IMR-90 (cell line): ENCODE measurements around the gene COMMD1. TPM values are rescaled to one million over a fixed set of nuclear protein-coding genes. Genes with fewer than 3 reads are reported as not detected.
A peak's percentile ranks its signal among the peaks of the same experiment; 100 is the strongest.

Source experiments
- ATAC-seq: fragments of 200-7000 bp; cut with Tn5 transposase; 2 replicates; pipeline ENCODE4 v1.9.1; 2020; ENCODE audit warnings: low read depth, mild to moderate bottlenecking, moderate library complexity
- BruUV-seq: library from RNA; stranded (reverse); fragments of 400-500 nt; replicated peaks from 2 replicates; lab custom pipeline; 2021; lab: Mats Ljungman, UMichigan
- CTCF ChIA-PET: fragments of 300-600 bp; formaldehyde crosslinking; extraction: SDS; loops from one replicate; lab custom pipeline; 2021; ENCODE audit warnings: antibody characterized with exemption; lab: Yijun Ruan, JAX
- POLR2A ChIA-PET: fragments of 300-600 bp; sonication (Branson Sonifier 250); formaldehyde crosslinking; loops from one replicate; lab custom pipeline; 2022; ENCODE audit warnings: antibody characterized with exemption; ENCODE audit not compliant: unreplicated experiment; lab: Charles Lee
- DNase-seq: peaks from one replicate; pipeline ENCODE4 v3.0.0; 2013
- H2AFZ ChIP-seq: replicated peaks from 2 replicates; pipeline ENCODE3; 2013; ENCODE audit warnings: low read length, mild to moderate bottlenecking; ENCODE audit not compliant: poor library complexity
- H2AK5ac ChIP-seq: 2 replicates; pipeline ENCODE4 v1.6.1; 2013; ENCODE audit warnings: low read depth, low read length, inconsistent platforms
- H2AK9ac ChIP-seq: replicated peaks from 2 replicates; pipeline ENCODE3; 2013; ENCODE audit warnings: mild to moderate bottlenecking, low read depth, low read length, moderate library complexity; ENCODE audit not compliant: poor library complexity
- H2BK120ac ChIP-seq: 2 replicates; pipeline ENCODE4 v1.6.1; 2013; ENCODE audit warnings: low read depth, low read length, inconsistent platforms
- H2BK15ac ChIP-seq: 3 replicates; pipeline ENCODE4 v1.6.1; 2013; ENCODE audit warnings: low read depth, low read length, inconsistent platforms
- H2BK20ac ChIP-seq: 2 replicates; pipeline ENCODE4 v1.6.1; 2013; ENCODE audit warnings: low read depth, mild to moderate bottlenecking, inconsistent platforms, low read length, moderate library complexity
- H2BK5ac ChIP-seq: 2 replicates; pipeline ENCODE4 v1.6.1; 2013; ENCODE audit warnings: mild to moderate bottlenecking, low read depth, low read length, inconsistent platforms; ENCODE audit not compliant: poor library complexity, severe bottlenecking
- H3K14ac ChIP-seq: replicated peaks from 2 replicates; pipeline ENCODE4 v1.6.1; 2013; ENCODE audit warnings: low read depth, low read length, inconsistent platforms
- H3K18ac ChIP-seq: 2 replicates; pipeline ENCODE4 v1.6.1; 2013; ENCODE audit warnings: low read depth, low read length, control low read depth
- H3K23ac ChIP-seq: 2 replicates; pipeline ENCODE4 v1.6.1; 2013; ENCODE audit warnings: low read depth, low read length, inconsistent platforms
- H3K27ac ChIP-seq: 2 replicates; pipeline ENCODE4 v1.5.1; 2013; ENCODE audit warnings: mild to moderate bottlenecking, control low read depth, low read length; ENCODE audit not compliant: insufficient read depth
- H3K27me3 ChIP-seq: 2 replicates; pipeline ENCODE4 v1.6.1; 2013; ENCODE audit warnings: low read length; ENCODE audit not compliant: control insufficient read depth, insufficient read depth
- H3K36me3 ChIP-seq: 2 replicates; pipeline ENCODE4 v1.6.1; 2013; ENCODE audit warnings: low read length, mixed read lengths; ENCODE audit not compliant: control insufficient read depth, insufficient read depth
- H3K4ac ChIP-seq: 2 replicates; pipeline ENCODE4 v1.6.1; 2013; ENCODE audit warnings: low read depth, low read length, inconsistent platforms
- H3K4me1 ChIP-seq: 2 replicates; pipeline ENCODE4 v1.6.1; 2013; ENCODE audit warnings: low read length, mixed read lengths; ENCODE audit not compliant: control insufficient read depth, insufficient read depth
- H3K4me2 ChIP-seq: 2 replicates; pipeline ENCODE4 v1.6.1; 2013; ENCODE audit warnings: low read depth, mild to moderate bottlenecking, control low read depth, low read length, moderate library complexity
- H3K4me3 ChIP-seq: 2 replicates; pipeline ENCODE4 v1.5.1; 2013; ENCODE audit warnings: low read depth, mild to moderate bottlenecking, control low read depth, low read length, moderate library complexity; ENCODE audit not compliant: insufficient read depth
- H3K56ac ChIP-seq: 2 replicates; pipeline ENCODE4 v1.6.1; 2013; ENCODE audit warnings: low read length, inconsistent platforms; ENCODE audit not compliant: insufficient read depth; ENCODE audit errors: extremely low read depth
- H3K79me1 ChIP-seq, 2 experiments: 2 replicates each; pipeline ENCODE4 v1.6.1; 2013; ENCODE audit warnings: low read length in 2 of 2, inconsistent platforms in 1 of 2, low read depth in 1 of 2
- H3K9ac ChIP-seq: 2 replicates; pipeline ENCODE4 v1.6.1; 2013; ENCODE audit warnings: low read depth, low read length, control low read depth
- H3K9me1 ChIP-seq: 2 replicates; pipeline ENCODE4 v1.6.1; 2013; ENCODE audit warnings: low read length, inconsistent platforms; ENCODE audit not compliant: insufficient read depth
- H3K9me3 ChIP-seq: 2 replicates; pipeline ENCODE4 v1.6.1; 2013; ENCODE audit warnings: low read length; ENCODE audit not compliant: control insufficient read depth, insufficient read depth
- H4K20me1 ChIP-seq: 2 replicates; pipeline ENCODE4 v1.6.1; 2013; ENCODE audit warnings: low read length, inconsistent platforms; ENCODE audit not compliant: insufficient read depth
- H4K5ac ChIP-seq: 2 replicates; pipeline ENCODE4 v1.6.1; 2013; ENCODE audit warnings: mild to moderate bottlenecking, low read depth, low read length, control low read depth
- H4K8ac ChIP-seq, 2 experiments: 2 replicates each; pipeline ENCODE4 v1.6.1; 2013; ENCODE audit warnings: low read depth in 2 of 2, low read length in 2 of 2, control low read depth in 1 of 2, inconsistent platforms in 1 of 2
- H4K91ac ChIP-seq: 2 replicates; pipeline ENCODE4 v1.6.1; 2013; ENCODE audit warnings: low read depth, low read length, inconsistent platforms; ENCODE audit not compliant: insufficient read depth
- ELK1 ChIP-seq: fragments of 150-350 bp; IDR thresholded peaks from 2 replicates; pipeline ENCODE4 v1.6.1; 2016; ENCODE audit warnings: low read depth, mild to moderate bottlenecking, low read length, moderate library complexity, borderline replicate concordance
- FOS ChIP-seq: fragments of 150-350 bp; IDR thresholded peaks from 2 replicates; pipeline ENCODE4 v1.6.1; 2016; ENCODE audit warnings: low read depth, low read length
- NFE2L2 ChIP-seq: fragments of 150-350 bp; IDR thresholded peaks from 2 replicates; pipeline ENCODE4 v1.6.1; 2016; ENCODE audit warnings: low read depth, mild to moderate bottlenecking, low read length
- RFX5 ChIP-seq: IDR thresholded peaks from 2 replicates; pipeline ENCODE4 v1.8.0; 2012; ENCODE audit warnings: low read depth, mild to moderate bottlenecking, low read length, moderate library complexity
- SMC3 ChIP-seq: fragments of 150-350 bp; IDR thresholded peaks from 2 replicates; pipeline ENCODE4 v1.6.1; 2016; ENCODE audit warnings: low read depth, mild to moderate bottlenecking, antibody characterized with exemption, low read length, moderate library complexity
- WGBS, 2 experiments: methylation state at CpG; one replicate each; pipeline versions ENCODE4 v1.1.5 to v1.1.7; 2013; ENCODE audit warnings: missing lambda C conversion rate in 2 of 2; ENCODE audit not compliant: insufficient read length in 1 of 2; ENCODE audit errors: extremely low coverage in 2 of 2; 5-methylcytosine and 5-hydroxymethylcytosine counted together
- dilution Hi-C: fragments of 300-500 bp; cut with HindIII; formaldehyde crosslinking; loops from one replicate; pipeline ENCODE4 v1.14.3; 2018; ENCODE audit warnings: low sequenced_read_pairs; ENCODE audit not compliant: unreplicated experiment
- in situ Hi-C: fragments of 300-500 bp; cut with MboI; formaldehyde crosslinking; loops from 3 replicates; pipeline ENCODE4 v1.14.3; 2019; ENCODE audit warnings: low sequenced_read_pairs, inconsistent platforms, mixed read lengths
- intact Hi-C: fragments of 100-400 bp; cut with micrococcal nuclease; formaldehyde crosslinking; loops from 2 replicates; pipeline ENCODE4 v1.10.0; 2022
- polyA plus RNA-seq, 3 experiments: library from polyadenylated mRNA; depleted of rRNA; stranded (reverse); fragments of >200 nt; gene quantifications; 2 replicates each; pipeline ENCODE4 v1.2.3, GENCODE V29; 2012; ENCODE audit warnings: low replicate concordance in 1 of 3
- total RNA-seq: library from RNA; depleted of rRNA; stranded (reverse); fragments of >200 nt; gene quantifications from 2 replicates; pipeline ENCODE4 v1.2.3, GENCODE V29; 2012
- TF ChIP-seq, protein P1 (sequence below): conservative IDR thresholded peaks from 2 replicates; pipeline ENCODE4 v1.5.1; 2012; ENCODE audit warnings: mild to moderate bottlenecking, low read depth, low read length, improper control_type of control experiment

The COMMD1 gene
- total and polyA plus RNA-seq, 2 of the 4 experiments (the other 2 are of a cell fraction), result 42.8 to 60.4 TPM

- peaks cover 2% of the 10 kb centered on the region; the same call in 1 of the 2 replicates for H3K9me3 ChIP-seq
- H2BK120ac ChIP-seq, result no peak overlapping the region
- ATAC-seq (peak; percentile 75), DNase-seq (no peak)
- no peak overlapping the region for H2BK5ac ChIP-seq
- dilution Hi-C loops, result no loop called here
- H3K23ac ChIP-seq, result no peak overlapping the region
- no peak overlapping the region for H4K91ac ChIP-seq
- WGBS, 2 experiments, result no CpG with 5 or more reads among the region's 3 CpGs
- H3K9ac ChIP-seq, result no peak overlapping the region
- intact Hi-C loops, result no loop called here
- no peaks in the 10 kb centered on the region for H3K9me1 ChIP-seq
- H3K4me2 ChIP-seq, result no peak overlapping the region
- H3K27me3 ChIP-seq, result peaks cover 11% of the 10 kb centered on the region
- no peak overlapping the region for H3K4ac ChIP-seq
- H2BK20ac ChIP-seq, result no peak overlapping the region
- no peak overlapping the region for H3K56ac ChIP-seq
- no peaks in the 10 kb centered on the region for H3K4me1 ChIP-seq
- no peak overlapping the region for H3K18ac ChIP-seq
- in situ Hi-C loops, result no loop called here
- ChIA-PET CTCF (interaction anchor here (0.5 to 0.8 kb wide), 2 partner anchors 10 to 294 kb away, joined by 4 to 7 read pairs; no protein-coding TSS in a partner anchor), POLR2A (no interaction called here)
- TF ChIP-seq SMC3, result no peak
- no peak for TF ChIP-seq FOS
- no peak for TF ChIP-seq RFX5
- TF ChIP-seq NFE2L2, result no peak
- TF ChIP-seq, protein P1, sequence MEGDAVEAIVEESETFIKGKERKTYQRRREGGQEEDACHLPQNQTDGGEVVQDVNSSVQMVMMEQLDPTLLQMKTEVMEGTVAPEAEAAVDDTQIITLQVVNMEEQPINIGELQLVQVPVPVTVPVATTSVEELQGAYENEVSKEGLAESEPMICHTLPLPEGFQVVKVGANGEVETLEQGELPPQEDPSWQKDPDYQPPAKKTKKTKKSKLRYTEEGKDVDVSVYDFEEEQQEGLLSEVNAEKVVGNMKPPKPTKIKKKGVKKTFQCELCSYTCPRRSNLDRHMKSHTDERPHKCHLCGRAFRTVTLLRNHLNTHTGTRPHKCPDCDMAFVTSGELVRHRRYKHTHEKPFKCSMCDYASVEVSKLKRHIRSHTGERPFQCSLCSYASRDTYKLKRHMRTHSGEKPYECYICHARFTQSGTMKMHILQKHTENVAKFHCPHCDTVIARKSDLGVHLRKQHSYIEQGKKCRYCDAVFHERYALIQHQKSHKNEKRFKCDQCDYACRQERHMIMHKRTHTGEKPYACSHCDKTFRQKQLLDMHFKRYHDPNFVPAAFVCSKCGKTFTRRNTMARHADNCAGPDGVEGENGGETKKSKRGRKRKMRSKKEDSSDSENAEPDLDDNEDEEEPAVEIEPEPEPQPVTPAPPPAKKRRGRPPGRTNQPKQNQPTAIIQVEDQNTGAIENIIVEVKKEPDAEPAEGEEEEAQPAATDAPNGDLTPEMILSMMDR, result no peak
- no peak for TF ChIP-seq ELK1
- no peak overlapping the region for H3K4me3 ChIP-seq
- H2AK5ac ChIP-seq, result no peak overlapping the region
- H3K79me1 ChIP-seq, result no peaks in the 10 kb centered on the region
- no peak overlapping the region for H2AK9ac ChIP-seq
- no TSS peak for BruUV-seq
- no peaks in the 10 kb centered on the region for H4K20me1 ChIP-seq
- H4K5ac ChIP-seq, result no peak overlapping the region
- no peak overlapping the region for H3K27ac ChIP-seq
- H2AFZ ChIP-seq, result no peak overlapping the region
- no peak overlapping the region for H3K14ac ChIP-seq
- H4K8ac ChIP-seq, result no peak overlapping the region
- no peak overlapping the region for H2BK15ac ChIP-seq
- H3K36me3 ChIP-seq, result no peaks in the 10 kb centered on the region
Measured at GRCh38 chr2:62184512-62185230, 279.2 kb downstream of the COMMD1 start.
